ENCODE measurements around the gene WNT4.

DNA sequence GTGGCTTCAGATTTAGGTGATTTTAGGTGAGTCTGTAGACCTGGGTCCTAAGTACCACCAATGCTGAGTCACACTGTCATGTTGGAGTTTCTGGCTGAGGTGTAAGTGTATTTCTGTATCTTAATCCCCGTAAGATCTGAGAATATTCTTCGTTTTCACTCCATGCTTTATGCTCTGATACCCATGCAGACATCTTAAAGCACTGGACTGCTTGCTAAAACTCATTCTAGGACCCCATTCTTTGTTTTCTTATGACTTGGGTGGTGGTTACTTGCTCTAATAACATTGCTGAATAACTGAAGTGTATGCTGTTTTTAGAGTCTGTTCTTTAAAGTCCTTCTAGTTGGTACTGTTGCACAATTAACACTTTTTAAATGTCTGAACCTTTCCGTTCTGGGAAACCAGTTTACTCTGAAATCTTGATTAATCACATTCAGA is 53.7 kb downstream of the WNT4 start:
- TF ChIP-seq, protein P1, sequence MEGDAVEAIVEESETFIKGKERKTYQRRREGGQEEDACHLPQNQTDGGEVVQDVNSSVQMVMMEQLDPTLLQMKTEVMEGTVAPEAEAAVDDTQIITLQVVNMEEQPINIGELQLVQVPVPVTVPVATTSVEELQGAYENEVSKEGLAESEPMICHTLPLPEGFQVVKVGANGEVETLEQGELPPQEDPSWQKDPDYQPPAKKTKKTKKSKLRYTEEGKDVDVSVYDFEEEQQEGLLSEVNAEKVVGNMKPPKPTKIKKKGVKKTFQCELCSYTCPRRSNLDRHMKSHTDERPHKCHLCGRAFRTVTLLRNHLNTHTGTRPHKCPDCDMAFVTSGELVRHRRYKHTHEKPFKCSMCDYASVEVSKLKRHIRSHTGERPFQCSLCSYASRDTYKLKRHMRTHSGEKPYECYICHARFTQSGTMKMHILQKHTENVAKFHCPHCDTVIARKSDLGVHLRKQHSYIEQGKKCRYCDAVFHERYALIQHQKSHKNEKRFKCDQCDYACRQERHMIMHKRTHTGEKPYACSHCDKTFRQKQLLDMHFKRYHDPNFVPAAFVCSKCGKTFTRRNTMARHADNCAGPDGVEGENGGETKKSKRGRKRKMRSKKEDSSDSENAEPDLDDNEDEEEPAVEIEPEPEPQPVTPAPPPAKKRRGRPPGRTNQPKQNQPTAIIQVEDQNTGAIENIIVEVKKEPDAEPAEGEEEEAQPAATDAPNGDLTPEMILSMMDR (IDR thresholded peaks at IDR 0.05) = no peak
- TF ChIP-seq POLR2AphosphoS5 (IDR thresholded peaks at IDR 0.05) = no peak

Measured in prostate gland (tissue), 2 donors.